ENCODE results near the gene PNMA3.
"Not testable (repeated sequence)": the region's sequence is repeated elsewhere in the genome, so short reads cannot be mapped to it uniquely, and the experiment has no call there.

PNMA3 gene

GRCh38 chrX:153065389-153065788 is 9.1 kb downstream of the PNMA3 start:
- TF ChIP-seq CTCF (IDR thresholded peaks at IDR 0.05; ENCODE audit: low read depth, low read length) (no peak), EZH2phosphoT487 (IDR thresholded peaks at IDR 0.05; ENCODE audit: low read depth) (no peak)
- H3K4me2 ChIP-seq (ENCODE audit: low read length): no peak overlapping the region
- no peaks in the 10 kb centered on the region for H3K27me3 ChIP-seq (ENCODE audit: low read depth, low read length)

GRCh38 chrX:153066402-153066801 is 10.1 kb downstream of the PNMA3 start:
- not testable (repeated sequence) for H3K9me3 ChIP-seq (ENCODE audit: insufficient read depth, low read length); H3K27me3 ChIP-seq (ENCODE audit: low read depth, low read length); H3K4me1 ChIP-seq (ENCODE audit: low read length); H3K4me3 ChIP-seq (ENCODE audit: low read length); H3K4me2 ChIP-seq (ENCODE audit: low read length); H3K36me3 ChIP-seq (replicated peaks; ENCODE audit: low read depth, low read length); H3K9ac ChIP-seq (ENCODE audit: low read length); H3K79me2 ChIP-seq (ENCODE audit: low read length); H4K20me1 ChIP-seq (ENCODE audit: insufficient read depth, low read length); H3K27ac ChIP-seq (ENCODE audit: low read length); H2AFZ ChIP-seq (ENCODE audit: low read depth, low read length)

More at GRCh38 chrX:153065389-153065788, 9.1 kb downstream of the PNMA3 start:
- Histone ChIP-seq H3K9ac (ENCODE audit: low read length) (no peak overlapping the region), H3K27ac (ENCODE audit: low read length) (no peak overlapping the region), H3K79me2 (ENCODE audit: low read length) (no peaks in the 10 kb centered on the region), H3K36me3 (replicated peaks; ENCODE audit: low read depth, low read length) (no peaks in the 10 kb centered on the region), H3K9me3 (ENCODE audit: insufficient read depth, low read length) (no peaks in the 10 kb centered on the region), H3K4me1 (ENCODE audit: low read length) (0 out of 2 replicates have a peak, but pooled peaks cover 7% of the 10 kb centered on the region), H2AFZ (ENCODE audit: low read depth, low read length) (no peak overlapping the region), H4K20me1 (ENCODE audit: insufficient read depth, low read length) (no peaks in the 10 kb centered on the region), H3K4me3 (ENCODE audit: low read length) (no peak overlapping the region)

GRCh38 chrX:153071909-153072583 is 15.8 kb downstream of the PNMA3 start, which contains the start of gene PNMA6A:
Gene PNMA6A, plus strand, starts transcription at chrX:153072454. Its CDS starts 609 bp downstream, at chrX:153073063.
- not testable (repeated sequence) for H3K4me2 ChIP-seq (ENCODE audit: low read length)

GRCh38 chrX:153073331-153073730 is 17.1 kb downstream of the PNMA3 start:
- not testable (repeated sequence) for H3K9me3 ChIP-seq (ENCODE audit: insufficient read depth, low read length); H3K79me2 ChIP-seq (ENCODE audit: low read length)

More at GRCh38 chrX:153071909-153072583, 15.8 kb downstream of the PNMA3 start, which contains the start of gene PNMA6A:
- not testable (repeated sequence) for H3K36me3 ChIP-seq (replicated peaks; ENCODE audit: low read depth, low read length); H2AFZ ChIP-seq (ENCODE audit: low read depth, low read length); H3K9ac ChIP-seq (ENCODE audit: low read length); H3K27ac ChIP-seq (ENCODE audit: low read length); H3K27me3 ChIP-seq (ENCODE audit: low read depth, low read length); H3K4me3 ChIP-seq (ENCODE audit: low read length); H3K4me1 ChIP-seq (ENCODE audit: low read length); H3K9me3 ChIP-seq (ENCODE audit: insufficient read depth, low read length); H3K79me2 ChIP-seq (ENCODE audit: low read length); H4K20me1 ChIP-seq (ENCODE audit: insufficient read depth, low read length)

GRCh38 chrX:153074262-153074899 is 18.1 kb downstream of the PNMA3 start:
- Histone ChIP-seq H3K36me3 (replicated peaks; ENCODE audit: low read depth, low read length) (no peaks in the 10 kb centered on the region), H3K27me3 (ENCODE audit: low read depth, low read length) (no peaks in the 10 kb centered on the region), H3K9ac (ENCODE audit: low read length) (no peak overlapping the region), H3K27ac (ENCODE audit: low read length) (no peak overlapping the region), H2AFZ (ENCODE audit: low read depth, low read length) (no peak overlapping the region), H3K4me2 (ENCODE audit: low read length) (no peak overlapping the region), H3K4me1 (ENCODE audit: low read length) (no peaks in the 10 kb centered on the region), H3K4me3 (ENCODE audit: low read length) (no peak overlapping the region), H3K79me2 (ENCODE audit: low read length) (no peaks in the 10 kb centered on the region), H3K9me3 (ENCODE audit: insufficient read depth, low read length) (no peaks in the 10 kb centered on the region), H4K20me1 (ENCODE audit: insufficient read depth, low read length) (no peaks in the 10 kb centered on the region)
- TF ChIP-seq CTCF (IDR thresholded peaks at IDR 0.05; ENCODE audit: low read depth, low read length): no peak
- TF ChIP-seq EZH2phosphoT487 (IDR thresholded peaks at IDR 0.05; ENCODE audit: low read depth): no peak

More at GRCh38 chrX:153073331-153073730, 17.1 kb downstream of the PNMA3 start:
- not testable (repeated sequence) for H3K27me3 ChIP-seq (ENCODE audit: low read depth, low read length); H3K36me3 ChIP-seq (replicated peaks; ENCODE audit: low read depth, low read length); H4K20me1 ChIP-seq (ENCODE audit: insufficient read depth, low read length); H3K4me1 ChIP-seq (ENCODE audit: low read length); H3K4me3 ChIP-seq (ENCODE audit: low read length); H2AFZ ChIP-seq (ENCODE audit: low read depth, low read length); H3K27ac ChIP-seq (ENCODE audit: low read length); H3K9ac ChIP-seq (ENCODE audit: low read length); H3K4me2 ChIP-seq (ENCODE audit: low read length)

All from OCI-LY3 (cell line).